ENCODE results near the gene TGFBR3L. TPM values are rescaled to one million over a fixed set of nuclear protein-coding genes. Genes with fewer than 3 reads are reported as not detected.

Gene TGFBR3L
- total RNA-seq, 2 donors from 2014 or later = 9.9 TPM; not detected in 1

DNA sequence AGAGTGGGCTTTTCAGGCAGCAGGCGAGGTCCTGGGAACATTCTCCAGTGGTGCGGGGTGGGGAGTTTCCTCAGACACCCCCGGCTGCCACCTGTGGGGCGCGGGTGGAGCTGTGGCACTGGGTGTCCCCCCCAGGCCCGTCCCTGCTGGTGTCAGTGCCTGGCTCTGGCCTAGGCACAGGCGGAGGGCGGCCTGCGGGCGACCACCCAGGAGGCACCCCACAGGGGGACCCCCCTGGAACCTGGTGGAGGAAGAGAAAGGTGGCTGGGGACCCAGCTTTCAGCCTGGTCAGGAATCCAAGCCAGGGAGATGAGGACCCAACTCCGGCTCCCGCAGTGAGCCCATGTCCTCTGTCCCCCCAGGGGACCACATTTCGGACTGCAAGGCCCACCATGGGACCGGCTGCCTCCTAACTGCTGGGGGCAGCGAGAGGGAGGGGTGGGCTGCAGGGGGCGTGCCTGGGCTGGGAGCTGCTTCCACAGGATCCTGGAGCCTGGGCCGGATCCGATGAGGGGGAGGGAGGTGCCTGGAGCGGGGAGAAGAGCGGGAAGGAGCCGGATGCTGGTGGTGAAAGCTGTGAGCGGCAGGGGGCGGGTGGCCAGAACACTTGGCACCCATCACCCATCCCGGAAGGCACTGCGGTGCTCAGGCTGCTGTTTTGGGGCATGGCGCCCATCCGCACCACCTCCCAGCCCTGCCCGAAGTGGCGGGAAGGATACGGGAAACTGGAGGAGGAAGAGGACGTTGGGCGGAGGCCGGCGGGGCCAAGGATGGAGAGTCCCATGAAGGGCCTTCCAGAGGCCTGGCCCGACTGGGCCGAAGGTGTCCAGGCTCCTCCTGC, 16.8 kb downstream of the TGFBR3L start:
- TF ChIP-seq, protein P1, sequence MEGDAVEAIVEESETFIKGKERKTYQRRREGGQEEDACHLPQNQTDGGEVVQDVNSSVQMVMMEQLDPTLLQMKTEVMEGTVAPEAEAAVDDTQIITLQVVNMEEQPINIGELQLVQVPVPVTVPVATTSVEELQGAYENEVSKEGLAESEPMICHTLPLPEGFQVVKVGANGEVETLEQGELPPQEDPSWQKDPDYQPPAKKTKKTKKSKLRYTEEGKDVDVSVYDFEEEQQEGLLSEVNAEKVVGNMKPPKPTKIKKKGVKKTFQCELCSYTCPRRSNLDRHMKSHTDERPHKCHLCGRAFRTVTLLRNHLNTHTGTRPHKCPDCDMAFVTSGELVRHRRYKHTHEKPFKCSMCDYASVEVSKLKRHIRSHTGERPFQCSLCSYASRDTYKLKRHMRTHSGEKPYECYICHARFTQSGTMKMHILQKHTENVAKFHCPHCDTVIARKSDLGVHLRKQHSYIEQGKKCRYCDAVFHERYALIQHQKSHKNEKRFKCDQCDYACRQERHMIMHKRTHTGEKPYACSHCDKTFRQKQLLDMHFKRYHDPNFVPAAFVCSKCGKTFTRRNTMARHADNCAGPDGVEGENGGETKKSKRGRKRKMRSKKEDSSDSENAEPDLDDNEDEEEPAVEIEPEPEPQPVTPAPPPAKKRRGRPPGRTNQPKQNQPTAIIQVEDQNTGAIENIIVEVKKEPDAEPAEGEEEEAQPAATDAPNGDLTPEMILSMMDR (IDR thresholded peaks at IDR 0.05) = no peak
- no peak for TF ChIP-seq POLR2A (IDR thresholded peaks at IDR 0.05)
- no peak for ATAC-seq
- Histone ChIP-seq H3K27me3 (no peaks in the 10 kb centered on the region), H3K36me3 (replicated peaks in 1 of 2; ENCODE audit: insufficient read depth in 1 of 2, low read depth in 2 of 2) (peaks cover 5 to 23% of the 10 kb centered on the region in 2 donors), H3K4me3 (no peak overlapping the region), H3K9me3 (no peaks in the 10 kb centered on the region), H3K4me1 (peaks cover 14% of the 10 kb centered on the region), H3K27ac (no peak overlapping the region)
- intact Hi-C loops (cut with DNase I) = no loop called here
- WGBS, 2 donors = 89 to 93% methylated on average over 30 to 33 of the region's 36 CpGs
- no peak for DNase-seq

GRCh38 chr19:7932276-7932929, 17.8 kb downstream of the TGFBR3L start:
- H3K27me3 ChIP-seq = no peaks in the 10 kb centered on the region
- ATAC-seq (no peak), DNase-seq (no peak)
- H3K36me3 ChIP-seq (replicated peaks in 1 of 2; ENCODE audit: insufficient read depth in 1 of 2, low read depth in 2 of 2) = peaks cover 5 to 26% of the 10 kb centered on the region in 2 donors
- no peaks in the 10 kb centered on the region for H3K9me3 ChIP-seq
- H3K27ac ChIP-seq = no peak overlapping the region
- no peak overlapping the region for H3K4me3 ChIP-seq
- H3K4me1 ChIP-seq = peaks cover 9% of the 10 kb centered on the region
- intact Hi-C loops (cut with DNase I) = no loop called here
- TF ChIP-seq, protein P1 (IDR thresholded peaks at IDR 0.05) = no peak
- no peak for TF ChIP-seq POLR2A (IDR thresholded peaks at IDR 0.05)
- WGBS, 2 donors = 91 to 94% methylated on average over 16 to 31 of the region's 32 CpGs

- Histone ChIP-seq H3K27me3 (no peaks in the 10 kb centered on the region), H3K36me3 (replicated peaks in 1 of 2; ENCODE audit: insufficient read depth in 1 of 2, low read depth in 2 of 2) (peaks cover 5 to 28% of the 10 kb centered on the region in 2 donors), H3K9me3 (no peaks in the 10 kb centered on the region), H3K4me1 (peaks cover 7% of the 10 kb centered on the region), H3K4me3 (no peak overlapping the region), H3K27ac (no peak overlapping the region)
- intact Hi-C loops (cut with DNase I) = no loop called here
- 84 to 93% methylated on average over 3 to 10 of the region's 10 CpGs for WGBS, 2 donors
- DNase-seq = no peak
- ATAC-seq = no peak
- TF ChIP-seq POLR2A (IDR thresholded peaks at IDR 0.05) = no peak
Measured at GRCh38 chr19:7932930-7933300, 18.3 kb downstream of the TGFBR3L start.

DNA sequence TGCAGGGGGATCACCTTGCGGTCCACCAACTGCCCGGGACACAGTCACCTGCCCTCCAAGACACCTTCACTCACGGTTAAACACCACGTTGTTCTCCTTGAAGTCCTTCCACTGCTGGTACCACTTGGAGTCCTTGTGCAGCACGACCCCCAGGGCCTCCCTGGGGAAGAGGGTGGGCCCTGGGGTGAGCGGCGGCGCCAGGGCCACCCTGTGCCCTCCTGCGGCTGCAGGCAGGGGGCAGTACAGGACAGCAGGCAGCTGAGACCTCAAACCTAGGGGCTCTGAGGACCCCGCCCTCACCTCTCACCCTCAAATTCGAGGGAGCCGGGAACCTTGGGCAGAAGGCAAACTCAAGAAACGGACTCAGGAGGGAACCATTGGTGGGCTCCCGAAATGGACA, 18.8 kb downstream of the TGFBR3L start:
- no peak overlapping the region for H3K27ac ChIP-seq
- H3K27me3 ChIP-seq = no peaks in the 10 kb centered on the region
- H3K4me3 ChIP-seq = no peak overlapping the region
- no peaks in the 10 kb centered on the region for H3K9me3 ChIP-seq
- TF ChIP-seq POLR2A (IDR thresholded peaks at IDR 0.05) = no peak
- TF ChIP-seq, protein P1 (IDR thresholded peaks at IDR 0.05) = no peak
- DNase-seq (no peak), ATAC-seq (no peak)
- peaks cover 5 to 28% of the 10 kb centered on the region in 2 donors for H3K36me3 ChIP-seq (replicated peaks in 1 of 2; ENCODE audit: insufficient read depth in 1 of 2, low read depth in 2 of 2)
- WGBS, 2 donors = 81 to 90% methylated on average over 5 to 13 of the region's 14 CpGs
- peaks cover 2% of the 10 kb centered on the region for H3K4me1 ChIP-seq
- intact Hi-C loops (cut with DNase I) = no loop called here

DNA sequence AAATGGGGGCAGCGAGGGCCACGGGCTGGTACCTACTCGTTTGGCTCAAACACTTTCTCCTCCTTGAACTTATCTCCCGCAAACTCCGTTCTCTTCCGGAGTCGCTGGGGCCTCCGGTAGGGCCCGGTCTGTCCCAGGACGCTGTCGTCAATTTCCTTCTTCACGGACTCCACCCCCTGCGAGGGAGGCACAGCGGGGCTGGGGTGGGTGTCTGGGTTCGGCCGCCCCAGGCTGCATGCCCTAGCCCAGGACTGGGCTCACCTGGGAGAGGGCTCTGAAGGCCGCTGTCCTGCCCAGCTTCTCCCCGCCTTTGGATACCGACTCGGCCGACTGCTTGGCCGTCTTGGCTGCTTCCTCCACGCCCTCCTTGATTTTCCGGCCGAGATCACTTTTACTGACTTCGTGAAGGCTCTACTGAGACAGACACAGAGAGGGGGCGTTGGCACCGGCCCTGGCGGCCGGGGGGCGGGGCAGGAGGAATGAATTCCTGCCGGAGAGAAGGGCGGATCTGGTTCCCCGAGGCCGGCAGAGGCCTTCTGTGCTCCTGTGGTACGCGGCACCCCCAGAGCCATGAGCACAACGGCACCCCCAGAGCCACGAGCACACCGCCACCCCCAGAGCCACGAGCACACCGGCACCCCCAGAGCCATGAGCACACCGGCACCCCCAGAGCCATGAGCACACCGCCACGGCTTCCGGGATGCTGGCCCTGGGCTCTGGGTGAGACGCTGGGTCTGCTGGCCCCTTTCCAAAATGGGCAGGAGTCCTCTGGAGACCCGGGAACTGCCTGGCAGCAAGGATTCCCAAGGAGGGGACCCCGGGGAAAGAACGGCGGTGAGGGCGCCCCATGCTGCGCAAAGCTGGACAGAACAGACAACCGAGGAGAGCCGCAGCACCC, 19.4 kb downstream of the TGFBR3L start:
- ATAC-seq (no peak), DNase-seq (no peak)
- H3K27me3 ChIP-seq = no peaks in the 10 kb centered on the region
- H3K9me3 ChIP-seq = no peaks in the 10 kb centered on the region
- H3K4me1 ChIP-seq = no peaks in the 10 kb centered on the region
- intact Hi-C loops (cut with DNase I) = no loop called here
- WGBS, 2 donors = 90 to 92% methylated on average over 38 to 54 of the region's 55 CpGs
- no peak overlapping the region for H3K27ac ChIP-seq
- TF ChIP-seq, protein P1 (IDR thresholded peaks at IDR 0.05) = no peak
- no peak for TF ChIP-seq POLR2A (IDR thresholded peaks at IDR 0.05)
- no peak overlapping the region for H3K4me3 ChIP-seq
- H3K36me3 ChIP-seq (replicated peaks in 1 of 2; ENCODE audit: insufficient read depth in 1 of 2, low read depth in 2 of 2) = peaks cover 5 to 28% of the 10 kb centered on the region in 2 donors

Data from body of pancreas (tissue), 4 donors.